ENCODE data around the gene EPHB2. TPM values are rescaled to one million over a fixed set of nuclear protein-coding genes. Genes with fewer than 3 reads are reported as not detected.

EPHB2 gene
- total RNA-seq, 2 donors from 2014 or later: 0.04 TPM; not detected in 1

GRCh38 chr1:22880174-22880601 is 169.5 kb downstream of the EPHB2 start:
- Mint-ChIP-seq H3K27me3 (peaks cover 4% of the 10 kb centered on the region), H3K36me3 (ENCODE audit: low read depth) (no peaks in the 10 kb centered on the region), H3K9me3 (no peaks in the 10 kb centered on the region), H3K27ac (no peak overlapping the region), H3K4me1 (peaks cover 8% of the 10 kb centered on the region), H3K4me3 (no peak overlapping the region)
- ATAC-seq (replicated peaks): peak; percentile 32

GRCh38 chr1:22883406-22883805 is 172.8 kb downstream of the EPHB2 start:
- H3K4me1 Mint-ChIP-seq: peaks cover 11% of the 10 kb centered on the region
- ATAC-seq (replicated peaks): no peak
- no peak overlapping the region for H3K27ac Mint-ChIP-seq
- H3K36me3 Mint-ChIP-seq (ENCODE audit: low read depth): no peaks in the 10 kb centered on the region
- no peaks in the 10 kb centered on the region for H3K27me3 Mint-ChIP-seq
- H3K9me3 Mint-ChIP-seq: no peaks in the 10 kb centered on the region
- no peak overlapping the region for H3K4me3 Mint-ChIP-seq

GRCh38 chr1:22884806-22885530 is 174.3 kb downstream of the EPHB2 start:
- H3K27me3 Mint-ChIP-seq: no peaks in the 10 kb centered on the region
- H3K27ac Mint-ChIP-seq: peak overlapping the region; percentile 66
- no peaks in the 10 kb centered on the region for H3K36me3 Mint-ChIP-seq (ENCODE audit: low read depth)
- peak overlapping the region; percentile 52 for H3K4me3 Mint-ChIP-seq
- H3K9me3 Mint-ChIP-seq: no peaks in the 10 kb centered on the region
- peaks cover 11% of the 10 kb centered on the region for H3K4me1 Mint-ChIP-seq
- ATAC-seq (replicated peaks): peak; percentile 74

- H3K36me3 Mint-ChIP-seq (ENCODE audit: low read depth): no peaks in the 10 kb centered on the region
- H3K27ac Mint-ChIP-seq: no peak overlapping the region
- H3K27me3 Mint-ChIP-seq: no peaks in the 10 kb centered on the region
- H3K9me3 Mint-ChIP-seq: no peaks in the 10 kb centered on the region
- ATAC-seq (replicated peaks): no peak
- H3K4me1 Mint-ChIP-seq: peaks cover 11% of the 10 kb centered on the region
- H3K4me3 Mint-ChIP-seq: no peak overlapping the region
These were observed 175.6 kb downstream of the EPHB2 start for GRCh38 chr1:22886211-22886610.

GRCh38 chr1:22887491-22887890 is 176.9 kb downstream of the EPHB2 start:
- Mint-ChIP-seq H3K4me1 (peaks cover 11% of the 10 kb centered on the region), H3K4me3 (no peak overlapping the region), H3K36me3 (ENCODE audit: low read depth) (no peaks in the 10 kb centered on the region), H3K27ac (no peak overlapping the region), H3K27me3 (no peaks in the 10 kb centered on the region), H3K9me3 (no peaks in the 10 kb centered on the region)
- no peak for ATAC-seq (replicated peaks)

GRCh38 chr1:22888320-22889075 is 177.9 kb downstream of the EPHB2 start:
- no peaks in the 10 kb centered on the region for H3K9me3 Mint-ChIP-seq
- H3K4me3 Mint-ChIP-seq: no peak overlapping the region
- peaks cover 11% of the 10 kb centered on the region for H3K4me1 Mint-ChIP-seq
- H3K36me3 Mint-ChIP-seq (ENCODE audit: low read depth): no peaks in the 10 kb centered on the region
- ATAC-seq (replicated peaks): no peak
- no peaks in the 10 kb centered on the region for H3K27me3 Mint-ChIP-seq
- no peak overlapping the region for H3K27ac Mint-ChIP-seq

- Mint-ChIP-seq H3K27ac (no peak overlapping the region), H3K4me3 (no peak overlapping the region), H3K4me1 (peaks cover 11% of the 10 kb centered on the region), H3K9me3 (no peaks in the 10 kb centered on the region), H3K27me3 (no peaks in the 10 kb centered on the region), H3K36me3 (ENCODE audit: low read depth) (no peaks in the 10 kb centered on the region)
- no peak for ATAC-seq (replicated peaks)
These were observed 178.7 kb downstream of the EPHB2 start for GRCh38 chr1:22889213-22889827.

GRCh38 chr1:22892789-22893188 is 182.2 kb downstream of the EPHB2 start:
- no peaks in the 10 kb centered on the region for H3K9me3 Mint-ChIP-seq
- peaks cover 7% of the 10 kb centered on the region for H3K27me3 Mint-ChIP-seq
- no peaks in the 10 kb centered on the region for H3K4me1 Mint-ChIP-seq
- H3K36me3 Mint-ChIP-seq (ENCODE audit: low read depth): no peaks in the 10 kb centered on the region
- H3K27ac Mint-ChIP-seq: no peak overlapping the region
- ATAC-seq (replicated peaks): no peak
- no peak overlapping the region for H3K4me3 Mint-ChIP-seq

GRCh38 chr1:22893292-22893691 is 182.7 kb downstream of the EPHB2 start:
- no peak for ATAC-seq (replicated peaks)
- H3K9me3 Mint-ChIP-seq: no peaks in the 10 kb centered on the region
- no peaks in the 10 kb centered on the region for H3K36me3 Mint-ChIP-seq (ENCODE audit: low read depth)
- H3K27ac Mint-ChIP-seq: no peak overlapping the region
- no peaks in the 10 kb centered on the region for H3K4me1 Mint-ChIP-seq
- peaks cover 12% of the 10 kb centered on the region for H3K27me3 Mint-ChIP-seq
- H3K4me3 Mint-ChIP-seq: no peak overlapping the region

- no peaks in the 10 kb centered on the region for H3K4me1 Mint-ChIP-seq
- H3K27me3 Mint-ChIP-seq: peaks cover 16% of the 10 kb centered on the region
- no peak overlapping the region for H3K4me3 Mint-ChIP-seq
- no peaks in the 10 kb centered on the region for H3K36me3 Mint-ChIP-seq (ENCODE audit: low read depth)
- H3K9me3 Mint-ChIP-seq: no peaks in the 10 kb centered on the region
- H3K27ac Mint-ChIP-seq: no peak overlapping the region
- ATAC-seq (replicated peaks): no peak
These were observed 184.7 kb downstream of the EPHB2 start for GRCh38 chr1:22895357-22895756.

- H3K36me3 Mint-ChIP-seq (ENCODE audit: low read depth): no peaks in the 10 kb centered on the region
These were observed 185.5 kb downstream of the EPHB2 start for GRCh38 chr1:22896184-22896583.

GRCh38 chr1:22900451-22900850 is 189.8 kb downstream of the EPHB2 start:
- H3K4me1 Mint-ChIP-seq: no peaks in the 10 kb centered on the region
- no peak overlapping the region for H3K27ac Mint-ChIP-seq
- H3K27me3 Mint-ChIP-seq: peaks cover 16% of the 10 kb centered on the region
- no peak overlapping the region for H3K4me3 Mint-ChIP-seq
- no peaks in the 10 kb centered on the region for H3K9me3 Mint-ChIP-seq
- no peaks in the 10 kb centered on the region for H3K36me3 Mint-ChIP-seq (ENCODE audit: low read depth)
- no peak for ATAC-seq (replicated peaks)

More at GRCh38 chr1:22896184-22896583, 185.5 kb downstream of the EPHB2 start:
- Mint-ChIP-seq H3K27me3 (peaks cover 16% of the 10 kb centered on the region), H3K4me1 (no peaks in the 10 kb centered on the region), H3K27ac (no peak overlapping the region), H3K9me3 (no peaks in the 10 kb centered on the region), H3K4me3 (no peak overlapping the region)
- ATAC-seq (replicated peaks): no peak

GRCh38 chr1:22903113-22903512 is 192.5 kb downstream of the EPHB2 start:
- Mint-ChIP-seq H3K4me3 (no peak overlapping the region), H3K27ac (no peak overlapping the region), H3K27me3 (peaks cover 6% of the 10 kb centered on the region), H3K9me3 (no peaks in the 10 kb centered on the region), H3K4me1 (no peaks in the 10 kb centered on the region), H3K36me3 (ENCODE audit: low read depth) (no peaks in the 10 kb centered on the region)
- no peak for ATAC-seq (replicated peaks)

GRCh38 chr1:22906968-22907367 is 196.3 kb downstream of the EPHB2 start:
- Mint-ChIP-seq H3K36me3 (ENCODE audit: low read depth) (no peaks in the 10 kb centered on the region), H3K27me3 (no peaks in the 10 kb centered on the region), H3K27ac (no peak overlapping the region), H3K9me3 (no peaks in the 10 kb centered on the region), H3K4me3 (no peak overlapping the region), H3K4me1 (peaks cover 5% of the 10 kb centered on the region)
- ATAC-seq (replicated peaks): no peak

- H3K36me3 Mint-ChIP-seq (ENCODE audit: low read depth): no peaks in the 10 kb centered on the region
These were observed 196.9 kb downstream of the EPHB2 start for GRCh38 chr1:22907528-22907927.

More at GRCh38 chr1:22907528-22907927, 196.9 kb downstream of the EPHB2 start:
- no peak for ATAC-seq (replicated peaks)
- H3K4me1 Mint-ChIP-seq: peaks cover 5% of the 10 kb centered on the region
- no peaks in the 10 kb centered on the region for H3K27me3 Mint-ChIP-seq
- no peak overlapping the region for H3K4me3 Mint-ChIP-seq
- no peak overlapping the region for H3K27ac Mint-ChIP-seq
- H3K9me3 Mint-ChIP-seq: no peaks in the 10 kb centered on the region

All from activated T-helper 17 cell treated with anti-CD3 and anti-CD28 coated beads, Interleukin-2, amount 50 U/mL, for 72 hours (primary cell).